ENCODE results near the gene TEX53.

GRCh38 chr9:114694146-114694545 lies 36.5 kb upstream of the TEX53 start:
- no peak for TF ChIP-seq CTCF (IDR thresholded peaks at IDR 0.05)
- no peak for TF ChIP-seq POLR2A (IDR thresholded peaks at IDR 0.05)

All from ovary (tissue), 3 donors.